GM12875 (cell line): Measurements from ENCODE around the gene ENO2.

Experiments used
- H3K4me3 ChIP-seq: one replicate; pipeline ENCODE4 v1.5.1; 2011; ENCODE audit warnings: low read depth, low read length, control low read depth
- CTCF ChIP-seq: IDR thresholded peaks from 2 replicates; pipeline ENCODE4 v1.5.1; 2011; ENCODE audit warnings: low read depth, mild to moderate bottlenecking, control low read depth, inconsistent platforms, low read length, moderate library complexity, borderline replicate concordance; ENCODE audit not compliant: insufficient read depth

The ENO2 gene

GRCh38 chr12:6941267-6941666, 26.9 kb downstream of the ENO2 start:
- TF ChIP-seq CTCF = no peak
- no peak overlapping the region for H3K4me3 ChIP-seq

DNA sequence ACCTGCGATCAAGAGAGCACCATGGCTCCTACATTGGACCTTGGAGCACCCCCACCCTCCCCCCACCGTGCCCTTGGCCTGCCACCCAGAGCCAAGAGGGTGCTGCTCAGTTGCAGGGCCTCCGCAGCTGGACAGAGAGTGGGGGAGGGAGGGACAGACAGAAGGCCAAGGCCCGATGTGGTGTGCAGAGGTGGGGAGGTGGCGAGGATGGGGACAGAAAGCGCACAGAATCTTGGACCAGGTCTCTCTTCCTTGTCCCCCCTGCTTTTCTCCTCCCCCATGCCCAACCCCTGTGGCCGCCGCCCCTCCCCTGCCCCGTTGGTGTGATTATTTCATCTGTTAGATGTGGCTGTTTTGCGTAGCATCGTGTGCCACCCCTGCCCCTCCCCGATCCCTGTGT, 27.4 kb downstream of the ENO2 start:
- TF ChIP-seq CTCF = no peak
- H3K4me3 ChIP-seq = no peak overlapping the region

GRCh38 chr12:6942331-6942665, 27.9 kb downstream of the ENO2 start:
- H3K4me3 ChIP-seq = no peak overlapping the region
- TF ChIP-seq CTCF = no peak

- peak overlapping the region; percentile 16 for H3K4me3 ChIP-seq
- no peak for TF ChIP-seq CTCF
These were observed 29.0 kb downstream of the ENO2 start for GRCh38 chr12:6943389-6943721.

DNA sequence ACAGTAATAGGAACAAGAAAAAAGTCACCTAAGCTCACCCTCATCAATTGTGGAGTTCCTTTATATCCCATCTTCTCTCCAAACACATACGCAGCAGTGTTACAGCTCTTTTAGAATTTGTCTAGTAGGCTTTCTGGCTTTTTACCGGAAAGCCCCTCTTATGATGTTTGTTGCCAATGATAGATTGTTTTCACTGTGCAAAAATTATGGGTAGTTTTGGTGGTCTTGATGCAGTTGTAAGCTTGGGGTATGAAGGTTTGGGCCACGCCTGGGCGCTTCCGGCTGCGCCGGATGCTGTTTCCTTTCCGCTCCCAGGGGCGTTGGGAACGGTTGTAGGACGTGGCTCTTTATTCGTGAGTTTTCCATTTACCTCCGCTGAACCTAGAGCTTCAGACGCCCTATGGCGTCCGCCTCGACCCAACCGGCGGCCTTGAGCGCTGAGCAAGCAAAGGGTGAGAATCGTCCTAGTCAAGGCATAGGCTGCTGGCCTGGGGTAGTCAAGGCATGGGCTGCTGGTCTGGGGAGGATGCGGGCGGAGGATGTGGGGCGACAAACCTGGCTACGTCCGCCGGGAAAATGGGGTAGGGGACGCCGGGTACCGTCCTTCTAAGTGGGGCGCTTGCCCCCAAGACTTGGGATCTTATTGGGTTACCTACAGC, 29.5 kb downstream of the ENO2 start, which contains the start of the genes C12orf57 and RNU7-1:
Gene C12orf57, plus strand, starts transcription at position 301 of the 659 bp plus-strand sequence. Its CDS starts 100 bp downstream, at position 401.
Gene RNU7-1, plus strand, starts transcription at position 95 of the 659 bp plus-strand sequence.
- TF ChIP-seq CTCF = no peak
- peak within 1 kb of the TSS; percentile 87 for H3K4me3 ChIP-seq

DNA sequence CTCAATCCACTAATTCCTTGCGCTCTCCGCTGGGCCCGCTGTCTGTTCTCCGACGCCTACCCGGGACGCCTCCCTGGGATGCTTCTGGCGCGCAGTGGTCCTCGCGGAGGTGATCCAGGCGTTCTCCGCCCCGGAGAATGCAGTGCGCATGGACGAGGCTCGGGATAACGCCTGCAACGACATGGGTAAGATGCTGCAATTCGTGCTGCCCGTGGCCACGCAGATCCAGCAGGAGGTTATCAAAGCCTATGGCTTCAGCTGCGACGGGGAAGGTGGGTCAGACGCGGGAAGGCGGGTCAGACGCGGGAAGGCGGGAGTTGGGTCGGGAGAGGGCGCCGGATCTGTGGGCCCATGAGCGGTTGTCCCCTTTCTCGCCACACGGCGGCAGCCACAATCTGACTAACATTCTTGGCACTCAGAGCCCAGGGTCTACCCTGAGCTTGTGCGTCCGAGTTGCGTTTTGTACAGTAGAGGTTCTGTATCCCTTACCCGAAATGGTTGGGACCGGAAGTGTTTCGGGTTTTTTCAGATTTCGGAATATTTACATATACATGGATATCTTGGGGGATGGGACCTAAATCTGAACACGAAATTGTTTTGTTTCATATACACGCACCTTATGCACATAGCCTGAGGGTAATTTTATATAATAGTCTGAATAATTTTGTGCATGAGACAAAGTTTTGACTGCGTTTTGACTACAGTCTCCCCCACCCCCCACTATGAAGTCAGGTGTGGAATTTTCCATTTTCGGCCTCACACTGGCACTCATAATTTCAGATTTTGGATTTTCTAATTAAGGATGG, 30.2 kb downstream of the ENO2 start:
- peak overlapping the region; percentile 87 for H3K4me3 ChIP-seq
- TF ChIP-seq CTCF = peak; percentile 89

DNA sequence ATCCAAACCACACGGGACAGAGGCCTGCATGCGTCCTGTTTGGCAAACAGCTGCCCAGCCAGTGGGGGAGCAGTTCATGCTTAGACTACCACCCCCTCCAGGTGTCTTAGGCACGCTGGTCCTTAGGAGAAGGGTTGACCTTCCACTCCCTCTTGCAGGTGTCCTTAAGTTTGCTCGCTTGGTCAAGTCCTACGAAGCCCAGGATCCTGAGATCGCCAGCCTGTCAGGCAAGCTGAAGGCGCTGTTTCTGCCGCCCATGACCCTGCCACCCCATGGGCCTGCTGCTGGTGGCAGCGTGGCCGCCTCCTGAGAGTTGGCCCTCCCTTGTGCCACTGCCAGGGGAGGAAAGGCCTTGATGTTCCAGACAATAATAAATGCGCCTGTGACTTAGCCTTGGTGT, 31.2 kb downstream of the ENO2 start:
- no peak for TF ChIP-seq CTCF
- H3K4me3 ChIP-seq = peak overlapping the region; percentile 87
